Mammary epithelial cell (primary cell): Measurements from ENCODE around the gene GSDMA.

Experiments
- EZH2 ChIP-seq: IDR thresholded peaks from 2 replicates; pipeline ENCODE4 v1.6.1; 2012; ENCODE audit warnings: low read length, inconsistent platforms, borderline replicate concordance
- TF ChIP-seq, protein P1 (sequence below), 2 donors: IDR thresholded peaks in 1 of 2; conservative IDR thresholded peaks in 1 of 2; 2 replicates each; pipeline ENCODE4 v1.5.1; 2011 to 2012; ENCODE audit warnings: inconsistent platforms in 2 of 2, low read length in 2 of 2, mild to moderate bottlenecking in 2 of 2, control low read depth in 1 of 2, low read depth in 1 of 2; ENCODE audit not compliant: insufficient read depth in 1 of 2; ENCODE audit errors: extremely low read depth in 1 of 2

DNA sequence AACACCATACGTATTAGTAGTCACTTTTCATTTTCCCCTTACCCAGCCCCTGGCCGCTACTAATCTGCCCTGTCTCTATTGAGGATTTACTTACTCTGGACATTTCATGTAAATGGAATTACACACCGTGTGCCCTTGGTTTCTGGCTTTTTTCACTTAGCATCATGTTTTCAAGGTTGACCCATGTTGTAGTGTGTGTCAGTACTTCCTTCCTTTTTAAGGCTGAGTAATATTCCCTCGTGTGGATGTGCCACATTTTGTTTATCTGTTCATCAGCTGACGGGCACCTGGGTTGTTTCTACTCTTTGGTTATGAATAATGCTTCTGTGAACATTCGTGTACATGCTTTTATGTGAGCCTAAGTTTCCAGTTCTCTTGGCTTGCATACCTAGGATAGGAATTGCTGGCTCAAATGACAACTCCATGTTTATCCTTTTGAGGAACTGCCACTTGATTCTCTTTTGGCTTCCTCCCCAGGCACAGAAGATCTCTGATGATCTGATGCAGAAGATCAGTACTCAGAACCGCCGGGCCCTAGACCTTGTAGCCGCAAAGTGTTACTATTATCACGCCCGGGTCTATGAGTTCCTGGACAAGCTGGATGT lies 25.5 kb downstream of the GSDMA start:
- TF ChIP-seq, protein P1, sequence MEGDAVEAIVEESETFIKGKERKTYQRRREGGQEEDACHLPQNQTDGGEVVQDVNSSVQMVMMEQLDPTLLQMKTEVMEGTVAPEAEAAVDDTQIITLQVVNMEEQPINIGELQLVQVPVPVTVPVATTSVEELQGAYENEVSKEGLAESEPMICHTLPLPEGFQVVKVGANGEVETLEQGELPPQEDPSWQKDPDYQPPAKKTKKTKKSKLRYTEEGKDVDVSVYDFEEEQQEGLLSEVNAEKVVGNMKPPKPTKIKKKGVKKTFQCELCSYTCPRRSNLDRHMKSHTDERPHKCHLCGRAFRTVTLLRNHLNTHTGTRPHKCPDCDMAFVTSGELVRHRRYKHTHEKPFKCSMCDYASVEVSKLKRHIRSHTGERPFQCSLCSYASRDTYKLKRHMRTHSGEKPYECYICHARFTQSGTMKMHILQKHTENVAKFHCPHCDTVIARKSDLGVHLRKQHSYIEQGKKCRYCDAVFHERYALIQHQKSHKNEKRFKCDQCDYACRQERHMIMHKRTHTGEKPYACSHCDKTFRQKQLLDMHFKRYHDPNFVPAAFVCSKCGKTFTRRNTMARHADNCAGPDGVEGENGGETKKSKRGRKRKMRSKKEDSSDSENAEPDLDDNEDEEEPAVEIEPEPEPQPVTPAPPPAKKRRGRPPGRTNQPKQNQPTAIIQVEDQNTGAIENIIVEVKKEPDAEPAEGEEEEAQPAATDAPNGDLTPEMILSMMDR (conservative IDR thresholded peaks at IDR 0.05 in 1 of 2, IDR thresholded peaks at IDR 0.05 in 1 of 2; ENCODE audit: extremely low read depth in 1 of 2, insufficient read depth in 1 of 2, low read depth in 1 of 2, low read length in 2 of 2) = no peak
- no peak for TF ChIP-seq EZH2
